Lung microvascular endothelial cell (primary cell): ENCODE data around the gene MBD3L5. TPM values are rescaled to one million over a fixed set of nuclear protein-coding genes. Genes with fewer than 3 reads are reported as not detected.

Experiments
- total RNA-seq: library from RNA; depleted of rRNA; stranded (reverse); fragments of >200 nt; gene quantifications from 2 replicates; pipeline ENCODE4 v1.2.1, GENCODE V29; 2014

The MBD3L5 gene
- total RNA-seq, 1 donor from 2014 or later, result not detected

Other genes starting within 250 kb of the MBD3L5 start
- not detected in 2 replicates for gene ADGRE1, start 143.0 kb upstream of the MBD3L5 start, total RNA-seq
- not detected in 2 replicates for gene MBD3L2B, start 9.1 kb upstream of the MBD3L5 start, total RNA-seq
- not detected in 2 replicates for gene MBD3L4, start 9.6 kb downstream of the MBD3L5 start, total RNA-seq
- gene MBD3L2, start 18.7 kb downstream of the MBD3L5 start, total RNA-seq, result not detected in 2 replicates
- not detected in 2 replicates for gene MBD3L3, start 28.1 kb downstream of the MBD3L5 start, total RNA-seq
- gene ZNF557, start 39.1 kb downstream of the MBD3L5 start, total RNA-seq, result 10.0 and 17.5 TPM in 2 replicates